GM23338 (cell line): ENCODE data around the gene CHRNA5. TPM values are rescaled to one million over a fixed set of nuclear protein-coding genes. Genes with fewer than 3 reads are reported as not detected.
A peak's percentile ranks its signal among the peaks of the same experiment; 100 is the strongest.

Experiments
- ATAC-seq: fragments of 200-7000 bp; cut with Tn5 transposase; 3 replicates; pipeline ENCODE4 v1.9.1; 2020
- DNase-seq: peaks from one replicate; pipeline ENCODE4 v3.0.0-alpha.2; 2015; ENCODE audit warnings: low spot score
- H2AFZ ChIP-seq: fragments of 200-600 bp; sonication (generic); 2 replicates; pipeline ENCODE4 v1.8.0; 2016; ENCODE audit warnings: antibody characterized with exemption, mild to moderate bottlenecking, moderate library complexity
- H3F3A ChIP-seq: fragments of 200-600 bp; sonication (generic); replicated peaks from 2 replicates; pipeline ENCODE4 v1.8.0; 2017; ENCODE audit warnings: antibody characterized with exemption, mixed run types, low read depth
- H3K27ac ChIP-seq: fragments of 200-600 bp; sonication (generic); 2 replicates; pipeline ENCODE4 v1.6.1; 2016; ENCODE audit warnings: low read depth
- H3K27me3 ChIP-seq: fragments of 200-600 bp; sonication (generic); 2 replicates; pipeline ENCODE4 v1.8.0; 2016; ENCODE audit warnings: mild to moderate bottlenecking, mixed run types, moderate library complexity; ENCODE audit not compliant: insufficient read depth
- H3K36me3 ChIP-seq: fragments of 200-600 bp; sonication (generic); 2 replicates; pipeline ENCODE4 v1.8.0; 2016; ENCODE audit warnings: mild to moderate bottlenecking; ENCODE audit not compliant: insufficient read depth
- H3K4me1 ChIP-seq: fragments of 200-600 bp; sonication (generic); 2 replicates; pipeline ENCODE4 v1.8.0; 2016; ENCODE audit warnings: mild to moderate bottlenecking, moderate library complexity; ENCODE audit not compliant: insufficient read depth
- H3K4me2 ChIP-seq: fragments of 200-600 bp; sonication (generic); 2 replicates; pipeline ENCODE4 v1.7.1; 2017; ENCODE audit warnings: mixed run types
- H3K4me3 ChIP-seq: fragments of 200-600 bp; sonication (generic); 2 replicates; pipeline ENCODE4 v1.6.1; 2016; ENCODE audit warnings: mixed run types
- H3K79me2 ChIP-seq: fragments of 200-600 bp; sonication (generic); replicated peaks from 2 replicates; pipeline ENCODE4 v1.8.0; 2017; ENCODE audit warnings: mild to moderate bottlenecking; ENCODE audit not compliant: insufficient read depth
- H3K9me2 ChIP-seq: fragments of 200-600 bp; sonication (generic); 2 replicates; pipeline ENCODE4 v1.8.0; 2017; ENCODE audit not compliant: insufficient read depth
- H4K20me1 ChIP-seq: fragments of 200-600 bp; sonication (generic); replicated peaks from 2 replicates; pipeline ENCODE4 v1.8.0; 2017; ENCODE audit warnings: mild to moderate bottlenecking; ENCODE audit not compliant: insufficient read depth
- H3K27ac Mint-ChIP-seq: 2 replicates; pipeline ENCODE4 v1.8.0; 2020; ENCODE audit warnings: inconsistent platforms, mild to moderate bottlenecking, moderate library complexity, mixed read lengths
- H3K27me3 Mint-ChIP-seq: 3 replicates; pipeline ENCODE4 v1.8.0; 2022; ENCODE audit warnings: low read depth, mild to moderate bottlenecking, moderate library complexity, mixed read lengths, inconsistent platforms; ENCODE audit not compliant: insufficient read depth, poor library complexity
- H3K36me3 Mint-ChIP-seq: 3 replicates; pipeline ENCODE4 v1.8.0; 2021; ENCODE audit warnings: low read depth, mild to moderate bottlenecking, inconsistent platforms, moderate library complexity, mixed read lengths
- H3K4me1 Mint-ChIP-seq: 3 replicates; pipeline ENCODE4 v1.8.0; 2020; ENCODE audit warnings: mild to moderate bottlenecking, inconsistent platforms, mixed read lengths
- H3K4me3 Mint-ChIP-seq: 3 replicates; pipeline ENCODE4 v1.8.0; 2021; ENCODE audit warnings: moderate library complexity, mild to moderate bottlenecking, inconsistent platforms, mixed read lengths
- H3K9me3 Mint-ChIP-seq: 3 replicates; pipeline ENCODE4 v1.8.0; 2020; ENCODE audit warnings: moderate library complexity, mild to moderate bottlenecking, inconsistent platforms, mixed read lengths
- CTCF ChIP-seq, 2 experiments: fragments of 200-600 bp in 1 of 2; sonication (generic) in 1 of 2; conservative IDR thresholded peaks; 2 replicates each; pipeline versions ENCODE4 v1.5.1 to v1.6.1; 2016 to 2017; ENCODE audit warnings: antibody characterized with exemption in 2 of 2, low read depth in 2 of 2, mild to moderate bottlenecking in 2 of 2, moderate library complexity in 1 of 2
- EZH2 ChIP-seq: fragments of 200-600 bp; sonication (generic); IDR thresholded peaks from one replicate; pipeline ENCODE4 v1.8.0; 2017; ENCODE audit warnings: antibody characterized with exemption, mild to moderate bottlenecking, low read depth; ENCODE audit not compliant: unreplicated experiment
- JUNB ChIP-seq: IDR thresholded peaks from one replicate; pipeline ENCODE4 v1.6.1; 2016; ENCODE audit warnings: antibody characterized with exemption; ENCODE audit not compliant: unreplicated experiment
- POLR2AphosphoS5 ChIP-seq: IDR thresholded peaks from 2 replicates; pipeline ENCODE4 v1.6.1; 2016; ENCODE audit warnings: antibody characterized with exemption, low read depth
- ZNF462 ChIP-seq: fragments of 250-450 bp; sonication (Bioruptor Pico); IDR thresholded peaks from 2 replicates; pipeline ENCODE4 v1.5.0; 2020; ENCODE audit warnings: mild to moderate bottlenecking, moderate library complexity
- polyA plus RNA-seq: library from polyadenylated mRNA; unstranded; fragments of >200 nt; fragmentation: Nextera tagmentation; extraction: Ambion mirVana; gene quantifications from 2 replicates; pipeline ENCODE4 v1.2.1, GENCODE V29; 2016
- total RNA-seq: library from RNA; depleted of rRNA; stranded (reverse); fragments of >200 nt; shearing (Covaris generic); gene quantifications from 2 replicates; pipeline ENCODE4 v1.2.3, GENCODE V29; 2014
- TF ChIP-seq, protein P1 (sequence below): IDR thresholded peaks from one replicate; pipeline ENCODE4 v1.6.1; 2018; ENCODE audit warnings: antibody characterized with exemption; ENCODE audit not compliant: unreplicated experiment
- TF ChIP-seq, protein P2 (sequence below): IDR thresholded peaks from 2 replicates; pipeline ENCODE4 v1.6.1; 2016; ENCODE audit warnings: antibody characterized with exemption

The CHRNA5 gene
- total and polyA plus RNA-seq, 2 experiments from 2014 or later, result 19.6 to 23.3 TPM

DNA sequence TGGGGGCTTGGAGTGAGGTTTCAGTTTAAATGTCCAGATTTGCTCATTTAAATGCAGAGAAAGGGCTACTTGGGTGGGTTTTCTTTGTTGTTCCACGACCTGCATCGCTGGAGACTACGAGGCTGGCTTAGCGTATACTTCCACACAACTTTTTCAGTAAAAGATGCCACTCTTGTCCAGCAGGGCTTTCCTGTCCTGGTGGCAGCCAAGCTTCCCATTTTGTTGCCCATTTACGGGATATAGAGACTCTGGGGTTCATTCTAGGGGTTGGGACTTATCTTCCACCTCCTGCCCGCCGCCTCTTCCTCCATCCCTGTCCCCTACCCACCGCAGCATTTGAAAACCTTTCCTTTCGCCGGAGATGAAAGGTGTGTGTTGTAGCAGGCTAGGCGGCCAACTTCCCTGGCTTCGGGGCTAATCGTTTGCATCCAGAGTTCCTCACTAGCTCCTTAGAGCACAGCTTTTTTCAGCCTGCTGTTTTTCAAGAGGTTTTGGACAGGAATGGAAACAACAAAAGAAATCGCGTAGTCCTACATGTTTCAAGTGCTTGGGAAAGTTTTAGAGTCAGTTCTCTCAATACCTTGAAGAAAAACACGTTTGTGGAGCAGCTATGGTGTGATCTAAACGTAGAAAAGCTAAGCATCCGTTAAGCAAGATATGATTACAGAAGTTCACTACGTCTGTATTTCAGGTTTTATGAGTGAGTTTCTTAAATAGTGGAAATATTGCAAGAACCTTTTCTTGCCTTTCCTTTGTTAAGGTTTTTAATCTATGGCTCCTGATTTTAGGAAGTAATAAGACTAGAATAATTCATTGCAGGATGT, 843 bp downstream of the CHRNA5 start:
- H3F3A ChIP-seq, result peaks cover 7% of the 10 kb centered on the region; the same call in 1 of the 2 replicates
- H3K79me2 ChIP-seq, result peaks cover 47% of the 10 kb centered on the region
- no peak overlapping the region for H3K27ac ChIP-seq
- Mint-ChIP-seq H3K27me3 (peaks cover 5% of the 10 kb centered on the region), H3K4me1 (peaks cover 27% of the 10 kb centered on the region), H3K4me3 (peak overlapping the region; percentile 91), H3K36me3 (no peaks in the 10 kb centered on the region; the same call in 2 of the 3 replicates), H3K27ac (peak overlapping the region; percentile 78), H3K9me3 (no peaks in the 10 kb centered on the region)
- no peaks in the 10 kb centered on the region for H3K36me3 ChIP-seq
- peak overlapping the region; percentile 84 for H3K4me2 ChIP-seq
- no peaks in the 10 kb centered on the region; the same call in none of the 2 replicates for H4K20me1 ChIP-seq
- H2AFZ ChIP-seq, result peak overlapping the region; percentile 86
- ATAC-seq, result peak; percentile 28
- no peaks in the 10 kb centered on the region for H3K27me3 ChIP-seq
- H3K4me1 ChIP-seq, result peaks cover 8% of the 10 kb centered on the region; the same call in 1 of the 2 replicates
- no peaks in the 10 kb centered on the region for H3K9me2 ChIP-seq
- peak; percentile 59 for DNase-seq
- peak overlapping the region; percentile 62 for H3K4me3 ChIP-seq
- TF ChIP-seq EZH2 (no peak), JUNB (no peak), POLR2AphosphoS5 (no peak), CTCF (conservative IDR thresholded peaks at IDR 0.05; ENCODE audit: low read depth in 2 of 2) (0 out of 4 replicates have a peak, but pooled peaks of 1 of the 2 experiments have one; percentile 19)
- TF ChIP-seq, protein P1, sequence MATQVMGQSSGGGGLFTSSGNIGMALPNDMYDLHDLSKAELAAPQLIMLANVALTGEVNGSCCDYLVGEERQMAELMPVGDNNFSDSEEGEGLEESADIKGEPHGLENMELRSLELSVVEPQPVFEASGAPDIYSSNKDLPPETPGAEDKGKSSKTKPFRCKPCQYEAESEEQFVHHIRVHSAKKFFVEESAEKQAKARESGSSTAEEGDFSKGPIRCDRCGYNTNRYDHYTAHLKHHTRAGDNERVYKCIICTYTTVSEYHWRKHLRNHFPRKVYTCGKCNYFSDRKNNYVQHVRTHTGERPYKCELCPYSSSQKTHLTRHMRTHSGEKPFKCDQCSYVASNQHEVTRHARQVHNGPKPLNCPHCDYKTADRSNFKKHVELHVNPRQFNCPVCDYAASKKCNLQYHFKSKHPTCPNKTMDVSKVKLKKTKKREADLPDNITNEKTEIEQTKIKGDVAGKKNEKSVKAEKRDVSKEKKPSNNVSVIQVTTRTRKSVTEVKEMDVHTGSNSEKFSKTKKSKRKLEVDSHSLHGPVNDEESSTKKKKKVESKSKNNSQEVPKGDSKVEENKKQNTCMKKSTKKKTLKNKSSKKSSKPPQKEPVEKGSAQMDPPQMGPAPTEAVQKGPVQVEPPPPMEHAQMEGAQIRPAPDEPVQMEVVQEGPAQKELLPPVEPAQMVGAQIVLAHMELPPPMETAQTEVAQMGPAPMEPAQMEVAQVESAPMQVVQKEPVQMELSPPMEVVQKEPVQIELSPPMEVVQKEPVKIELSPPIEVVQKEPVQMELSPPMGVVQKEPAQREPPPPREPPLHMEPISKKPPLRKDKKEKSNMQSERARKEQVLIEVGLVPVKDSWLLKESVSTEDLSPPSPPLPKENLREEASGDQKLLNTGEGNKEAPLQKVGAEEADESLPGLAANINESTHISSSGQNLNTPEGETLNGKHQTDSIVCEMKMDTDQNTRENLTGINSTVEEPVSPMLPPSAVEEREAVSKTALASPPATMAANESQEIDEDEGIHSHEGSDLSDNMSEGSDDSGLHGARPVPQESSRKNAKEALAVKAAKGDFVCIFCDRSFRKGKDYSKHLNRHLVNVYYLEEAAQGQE, result no peak
- TF ChIP-seq, protein P2, sequence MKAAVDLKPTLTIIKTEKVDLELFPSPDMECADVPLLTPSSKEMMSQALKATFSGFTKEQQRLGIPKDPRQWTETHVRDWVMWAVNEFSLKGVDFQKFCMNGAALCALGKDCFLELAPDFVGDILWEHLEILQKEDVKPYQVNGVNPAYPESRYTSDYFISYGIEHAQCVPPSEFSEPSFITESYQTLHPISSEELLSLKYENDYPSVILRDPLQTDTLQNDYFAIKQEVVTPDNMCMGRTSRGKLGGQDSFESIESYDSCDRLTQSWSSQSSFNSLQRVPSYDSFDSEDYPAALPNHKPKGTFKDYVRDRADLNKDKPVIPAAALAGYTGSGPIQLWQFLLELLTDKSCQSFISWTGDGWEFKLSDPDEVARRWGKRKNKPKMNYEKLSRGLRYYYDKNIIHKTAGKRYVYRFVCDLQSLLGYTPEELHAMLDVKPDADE, result no peak

DNA sequence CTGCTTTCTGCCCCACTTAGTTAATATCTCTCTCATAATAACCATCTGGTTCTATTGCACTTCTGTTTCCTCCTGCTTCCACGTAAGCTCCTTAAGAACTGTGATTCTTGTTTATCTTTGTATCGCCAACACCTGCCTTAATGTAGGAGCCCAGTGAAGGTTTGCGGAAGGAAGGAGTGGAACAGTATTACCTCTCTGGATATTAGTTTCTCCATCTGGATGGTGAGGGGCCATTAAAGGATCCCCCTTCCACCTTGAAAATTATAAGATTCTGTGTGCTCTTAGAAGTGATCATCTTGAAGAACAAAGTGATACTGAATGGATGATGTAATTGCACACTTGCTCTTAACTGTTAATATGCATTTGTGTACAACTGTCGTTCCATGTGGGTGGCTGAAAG, 2.2 kb downstream of the CHRNA5 start:
- no peak overlapping the region for H3K27ac ChIP-seq
- ATAC-seq (no peak), DNase-seq (no peak)
- H3K4me1 ChIP-seq, result peaks cover 11% of the 10 kb centered on the region; the same call in 1 of the 2 replicates
- H3K36me3 ChIP-seq, result no peaks in the 10 kb centered on the region
- Mint-ChIP-seq H3K36me3 (no peaks in the 10 kb centered on the region; the same call in 2 of the 3 replicates), H3K9me3 (no peaks in the 10 kb centered on the region), H3K4me1 (peaks cover 22% of the 10 kb centered on the region), H3K27me3 (peaks cover 5% of the 10 kb centered on the region), H3K27ac (no peak overlapping the region), H3K4me3 (peak overlapping the region; percentile 53)
- H3K79me2 ChIP-seq, result peaks cover 60% of the 10 kb centered on the region
- H3K9me2 ChIP-seq, result no peaks in the 10 kb centered on the region
- no peaks in the 10 kb centered on the region; the same call in none of the 2 replicates for H4K20me1 ChIP-seq
- H2AFZ ChIP-seq, result no peak overlapping the region
- no peak overlapping the region for H3K4me3 ChIP-seq
- peaks cover 7% of the 10 kb centered on the region; the same call in 1 of the 2 replicates for H3F3A ChIP-seq
- no peaks in the 10 kb centered on the region for H3K27me3 ChIP-seq
- peak overlapping the region; percentile 46; the same call in 1 of the 2 replicates for H3K4me2 ChIP-seq
- TF ChIP-seq EZH2, result no peak
- no peak for TF ChIP-seq ZNF462 (CRISPR knock-in tag)
